ENCODE data around the gene YJEFN3.

DNA sequence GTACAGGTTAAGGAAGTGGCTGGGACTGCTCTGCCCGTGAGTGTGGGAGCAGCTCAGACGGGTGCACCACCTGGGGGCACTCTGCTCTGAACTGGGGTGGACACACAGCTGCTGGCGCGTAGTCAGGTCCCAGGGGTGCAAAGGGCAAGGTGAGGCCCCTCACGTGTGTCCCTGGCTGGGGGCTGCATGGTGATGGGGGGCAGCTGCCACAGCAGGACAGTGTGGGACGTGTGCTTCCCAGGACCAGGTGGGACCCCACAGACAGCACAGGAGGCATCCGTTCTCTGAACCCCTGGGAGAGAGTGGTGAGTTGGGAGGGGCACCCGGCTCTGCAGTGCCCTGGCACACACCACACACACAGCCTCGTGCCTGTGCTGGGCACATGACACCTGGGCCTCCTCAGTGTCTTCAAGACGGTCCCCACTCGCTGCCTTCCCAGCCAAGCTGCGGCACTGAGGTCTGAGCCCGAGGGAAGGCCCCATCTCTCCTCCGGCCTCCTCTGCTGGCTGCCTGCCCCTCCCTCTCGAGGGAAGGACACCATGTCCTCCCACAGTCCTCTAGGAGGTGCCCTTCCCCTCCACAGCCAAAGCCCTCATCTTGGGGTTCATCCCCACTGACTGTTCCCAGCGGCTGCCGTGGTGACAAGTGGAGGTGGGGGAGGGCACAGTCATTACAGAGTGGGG is 34.1 kb downstream of the YJEFN3 start:
- TF ChIP-seq, protein P1, sequence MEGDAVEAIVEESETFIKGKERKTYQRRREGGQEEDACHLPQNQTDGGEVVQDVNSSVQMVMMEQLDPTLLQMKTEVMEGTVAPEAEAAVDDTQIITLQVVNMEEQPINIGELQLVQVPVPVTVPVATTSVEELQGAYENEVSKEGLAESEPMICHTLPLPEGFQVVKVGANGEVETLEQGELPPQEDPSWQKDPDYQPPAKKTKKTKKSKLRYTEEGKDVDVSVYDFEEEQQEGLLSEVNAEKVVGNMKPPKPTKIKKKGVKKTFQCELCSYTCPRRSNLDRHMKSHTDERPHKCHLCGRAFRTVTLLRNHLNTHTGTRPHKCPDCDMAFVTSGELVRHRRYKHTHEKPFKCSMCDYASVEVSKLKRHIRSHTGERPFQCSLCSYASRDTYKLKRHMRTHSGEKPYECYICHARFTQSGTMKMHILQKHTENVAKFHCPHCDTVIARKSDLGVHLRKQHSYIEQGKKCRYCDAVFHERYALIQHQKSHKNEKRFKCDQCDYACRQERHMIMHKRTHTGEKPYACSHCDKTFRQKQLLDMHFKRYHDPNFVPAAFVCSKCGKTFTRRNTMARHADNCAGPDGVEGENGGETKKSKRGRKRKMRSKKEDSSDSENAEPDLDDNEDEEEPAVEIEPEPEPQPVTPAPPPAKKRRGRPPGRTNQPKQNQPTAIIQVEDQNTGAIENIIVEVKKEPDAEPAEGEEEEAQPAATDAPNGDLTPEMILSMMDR (IDR thresholded peaks at IDR 0.05), result no peak
- no peak for TF ChIP-seq POLR2AphosphoS5 (IDR thresholded peaks at IDR 0.05)

All from gastroesophageal sphincter (tissue), 3 donors.